Psoas muscle (tissue), 8 donors: ENCODE measurements around the gene NXF3. TPM values are rescaled to one million over a fixed set of nuclear protein-coding genes. Genes with fewer than 3 reads are reported as not detected.
"Not testable (repeated sequence)": the region's sequence is repeated elsewhere in the genome, so short reads cannot be mapped to it uniquely, and the experiment has no call there.

Experiments used
- ATAC-seq, 4 donors: fragments of 200-7000 bp; cut with Tn5 transposase; one replicate each; pipeline ENCODE4 v1.9.1; 2020; ENCODE audit warnings: moderate library complexity in 3 of 4, mild to moderate bottlenecking in 2 of 4
- DNase-seq, 2 donors: peaks; one replicate each; pipeline ENCODE4 v3.0.0-alpha.2; 2020
- H3K27ac ChIP-seq: fragments of 200-600 bp; one replicate; pipeline ENCODE4 v1.8.0; 2022
- H3K27me3 ChIP-seq, 3 donors: fragments of 200-600 bp in 1 of 3; one replicate each; pipeline versions ENCODE4 v1.6.1 to v1.8.0; 2013 to 2022; ENCODE audit warnings: low read length in 2 of 3, mild to moderate bottlenecking in 2 of 3, moderate library complexity in 1 of 3; ENCODE audit not compliant: insufficient read depth in 3 of 3
- H3K36me3 ChIP-seq, 2 donors: fragments of 200-600 bp in 1 of 2; one replicate each; pipeline versions ENCODE4 v1.6.1 to v1.8.0; 2013 to 2022; ENCODE audit warnings: low read depth in 1 of 2, mild to moderate bottlenecking in 1 of 2, moderate library complexity in 1 of 2; ENCODE audit not compliant: insufficient read depth in 1 of 2
- H3K4me1 ChIP-seq: fragments of 200-600 bp; one replicate; pipeline ENCODE4 v1.8.0; 2022
- H3K4me3 ChIP-seq: fragments of 200-600 bp; one replicate; pipeline ENCODE4 v1.8.0; 2022; ENCODE audit warnings: mild to moderate bottlenecking
- H3K9me3 ChIP-seq: fragments of 200-600 bp; one replicate; pipeline ENCODE4 v1.8.0; 2022
- WGBS, 3 donors: extraction: QIAGEN DNeasy Blood & Tissue Kit; methylation state at CpG; one replicate each; pipeline versions ENCODE4 v1.1.6 to v1.1.7; 2013; 5-methylcytosine and 5-hydroxymethylcytosine counted together
- intact Hi-C, 2 donors: fragments of 100-400 bp; cut with DNase I; formaldehyde crosslinking; loops; one replicate each; pipeline versions ENCODE4 v1.11.0 to v1.14.2; 2022
- long read RNA-seq, 2 donors: library from polyadenylated mRNA; unstranded; transcript quantifications; one replicate each; pipeline ENCODE4 v2.0.0, GENCODE V29; 2021
- polyA plus RNA-seq, 3 donors: library from polyadenylated mRNA; stranded (reverse); fragments of 200-250 nt; gene quantifications; one replicate each; pipeline ENCODE4 v1.2.3, GENCODE V29; 2013
- total RNA-seq, 4 donors: library from RNA; stranded (reverse); fragmentation: NEBNext Ultra II Directional in 2 of 4; extraction: Animal tissue kit (Norgen Biotek cat#: 25700) in 2 of 4; gene quantifications; one replicate each; pipeline versions ENCODE4 v1.2.1 to v1.2.4, GENCODE V29; 2021 to 2023
- TF ChIP-seq, protein P1 (sequence below): fragments of 200-600 bp; IDR thresholded peaks from one replicate; pipeline ENCODE4 v1.8.0; 2022; ENCODE audit warnings: antibody characterized with exemption
- donor health status: healthy with polysubstance abuse.
- donor health status: DM: no; HTN: no; CAD: no; lungs with moderate emphysema.
- donor health status: Bipolar disorder and iron deficiency.
- donor health status: healthy.
- donor health status: DM: yes; HTN: yes; CAD: no.
- donor health status: DM: no; HTN: no; CAD: no.
- donor health status: DM: no; HTN: no; CAD: no.
- donor health status: DM: yes; HTN: yes; CAD: no.

NXF3 gene, protein sequence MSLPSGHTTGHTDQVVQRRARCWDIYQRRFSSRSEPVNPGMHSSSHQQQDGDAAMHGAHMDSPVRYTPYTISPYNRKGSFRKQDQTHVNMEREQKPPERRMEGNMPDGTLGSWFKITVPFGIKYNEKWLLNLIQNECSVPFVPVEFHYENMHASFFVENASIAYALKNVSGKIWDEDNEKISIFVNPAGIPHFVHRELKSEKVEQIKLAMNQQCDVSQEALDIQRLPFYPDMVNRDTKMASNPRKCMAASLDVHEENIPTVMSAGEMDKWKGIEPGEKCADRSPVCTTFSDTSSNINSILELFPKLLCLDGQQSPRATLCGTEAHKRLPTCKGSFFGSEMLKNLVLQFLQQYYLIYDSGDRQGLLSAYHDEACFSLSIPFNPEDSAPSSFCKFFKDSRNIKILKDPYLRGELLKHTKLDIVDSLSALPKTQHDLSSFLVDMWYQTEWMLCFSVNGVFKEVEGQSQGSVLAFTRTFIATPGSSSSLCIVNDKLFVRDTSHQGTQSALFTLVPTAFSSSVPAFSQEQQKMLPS
- under 1 TPM in 2 of 4 donors, not detected in 2; 0.15 to 0.32 TPM for total RNA-seq
- under 1 TPM in 1 of 3 donors, not detected in 2; 0.12 TPM for polyA plus RNA-seq
- long read RNA-seq, donor 1 = 0 reads
- long read RNA-seq, donor 2 = 0 reads

DNA sequence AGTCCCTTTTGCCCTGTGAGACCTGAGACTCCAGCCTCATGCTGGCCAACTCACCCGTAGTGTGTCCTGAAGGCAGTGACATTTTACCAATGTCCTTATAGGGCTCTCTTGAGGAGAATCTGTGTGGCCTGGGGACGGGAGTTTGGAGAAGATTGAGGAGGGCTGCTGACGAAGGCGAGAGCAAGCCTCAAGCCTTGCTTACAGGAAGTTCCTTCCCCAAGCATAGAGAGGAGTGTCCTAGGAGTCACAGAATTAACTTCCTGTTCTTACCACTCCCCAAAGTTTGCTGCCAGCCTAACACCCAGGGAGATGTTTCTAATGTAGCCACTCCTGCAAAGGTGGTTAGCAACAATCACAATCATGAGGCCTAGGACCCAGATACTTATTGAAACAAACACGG is at the start of gene NXF3:
Gene NXF3, minus strand, starts transcription at position 202 of the 400 bp plus-strand sequence. Its CDS starts 120 bp downstream, at position 82.
- Histone ChIP-seq H3K27me3 (peaks cover 0 to 21% (median 0%) of the 10 kb centered on the region in 3 donors), H3K9me3 (no peaks in the 10 kb centered on the region), H3K27ac (no peak within 1 kb of the TSS), H3K4me3 (no peak within 1 kb of the TSS), H3K4me1 (no peaks in the 10 kb centered on the region), H3K36me3 (no peaks in the 10 kb centered on the region)
- 72 to 74% (median 72%) methylated on average over 5 of the region's 5 CpGs for WGBS, 3 donors
- TF ChIP-seq, protein P1, sequence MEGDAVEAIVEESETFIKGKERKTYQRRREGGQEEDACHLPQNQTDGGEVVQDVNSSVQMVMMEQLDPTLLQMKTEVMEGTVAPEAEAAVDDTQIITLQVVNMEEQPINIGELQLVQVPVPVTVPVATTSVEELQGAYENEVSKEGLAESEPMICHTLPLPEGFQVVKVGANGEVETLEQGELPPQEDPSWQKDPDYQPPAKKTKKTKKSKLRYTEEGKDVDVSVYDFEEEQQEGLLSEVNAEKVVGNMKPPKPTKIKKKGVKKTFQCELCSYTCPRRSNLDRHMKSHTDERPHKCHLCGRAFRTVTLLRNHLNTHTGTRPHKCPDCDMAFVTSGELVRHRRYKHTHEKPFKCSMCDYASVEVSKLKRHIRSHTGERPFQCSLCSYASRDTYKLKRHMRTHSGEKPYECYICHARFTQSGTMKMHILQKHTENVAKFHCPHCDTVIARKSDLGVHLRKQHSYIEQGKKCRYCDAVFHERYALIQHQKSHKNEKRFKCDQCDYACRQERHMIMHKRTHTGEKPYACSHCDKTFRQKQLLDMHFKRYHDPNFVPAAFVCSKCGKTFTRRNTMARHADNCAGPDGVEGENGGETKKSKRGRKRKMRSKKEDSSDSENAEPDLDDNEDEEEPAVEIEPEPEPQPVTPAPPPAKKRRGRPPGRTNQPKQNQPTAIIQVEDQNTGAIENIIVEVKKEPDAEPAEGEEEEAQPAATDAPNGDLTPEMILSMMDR = no peak
- ATAC-seq = no peak
- intact Hi-C loops = no loop called here
- DNase-seq = no peak

DNA sequence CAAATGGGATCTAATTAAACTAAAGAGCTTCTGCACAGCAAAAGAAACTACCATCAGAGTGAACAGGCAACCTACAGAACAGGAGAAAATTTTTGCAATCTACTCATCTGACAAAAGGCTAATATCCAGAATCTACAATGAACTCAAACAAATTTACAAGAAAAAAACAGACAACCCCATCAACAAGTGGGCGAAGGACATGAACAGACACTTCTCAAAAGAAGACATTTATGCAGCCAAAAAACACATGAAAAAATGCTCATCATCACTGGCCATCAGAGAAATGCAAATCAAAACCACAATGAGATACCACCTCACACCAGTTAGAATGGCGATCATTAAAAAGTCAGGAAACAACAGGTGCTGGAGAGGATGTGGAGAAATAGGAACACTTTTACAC is 43.6 kb upstream of the NXF3 start:
- H3K4me3 ChIP-seq, H3K9me3 ChIP-seq, H3K27ac ChIP-seq, DNase-seq, ATAC-seq, H3K4me1 ChIP-seq, H3K27me3 ChIP-seq, intact Hi-C loops, H3K36me3 ChIP-seq: not testable (repeated sequence)
- 67 to 82% methylated on average over 1 of the region's 2 CpGs; no CpG with 5 or more reads in 1 of the 3 donors for WGBS, 3 donors

DNA sequence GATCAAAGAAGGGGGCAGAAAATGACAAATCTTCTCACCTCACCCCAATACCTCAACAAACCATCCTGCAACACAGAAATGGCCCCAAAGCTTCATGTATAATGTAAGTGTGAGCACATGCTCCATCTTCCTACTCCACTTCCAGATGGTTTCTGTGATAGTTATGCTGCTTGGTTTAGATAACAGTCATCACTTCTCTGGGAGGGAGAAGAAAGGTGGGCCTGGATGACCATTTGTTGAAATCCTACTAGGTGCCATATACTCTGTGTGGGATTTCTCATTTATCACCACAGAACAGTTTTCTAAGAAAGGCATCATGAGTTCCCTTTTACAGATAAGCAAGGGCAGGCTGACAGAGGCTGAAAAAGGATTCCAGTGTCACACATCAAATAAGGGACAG is 31.3 kb upstream of the NXF3 start:
- TF ChIP-seq, protein P1 = no peak
- no peak overlapping the region for H3K4me3 ChIP-seq
- no peaks in the 10 kb centered on the region for H3K36me3 ChIP-seq
- no peak overlapping the region for H3K27ac ChIP-seq
- no peaks in the 10 kb centered on the region for H3K9me3 ChIP-seq
- intact Hi-C loops = no loop called here
- H3K4me1 ChIP-seq = no peaks in the 10 kb centered on the region
- H3K27me3 ChIP-seq = no peaks in the 10 kb centered on the region
- DNase-seq = no peak
- ATAC-seq = no peak

DNA sequence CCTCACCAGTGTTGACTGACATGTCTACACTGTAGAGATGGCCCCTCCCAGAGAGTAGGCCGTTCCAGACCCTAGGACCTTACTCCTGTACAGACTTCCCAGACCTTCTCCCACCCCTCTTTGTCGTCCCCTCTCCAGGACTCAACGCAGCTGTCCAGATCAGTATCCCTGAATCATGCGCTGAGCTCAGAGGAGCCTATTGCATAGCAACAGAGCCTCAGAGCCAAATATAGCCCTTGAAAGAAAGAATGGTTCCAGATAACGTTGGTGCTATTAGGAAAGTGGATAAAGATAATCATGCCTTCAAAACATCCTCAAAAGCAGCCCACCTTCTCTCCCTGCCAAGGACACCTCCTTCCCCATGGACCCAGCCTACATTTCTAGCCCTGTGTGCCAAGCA is 27.8 kb upstream of the NXF3 start:
- Histone ChIP-seq H3K27me3 (no peaks in the 10 kb centered on the region), H3K27ac (no peak overlapping the region), H3K4me3 (no peak overlapping the region), H3K9me3 (no peaks in the 10 kb centered on the region), H3K4me1 (no peaks in the 10 kb centered on the region), H3K36me3 (no peaks in the 10 kb centered on the region)
- TF ChIP-seq, protein P1 = no peak
- WGBS, 3 donors = 65 to 81% (median 69%) methylated on average over 5 of the region's 5 CpGs
- no peak for DNase-seq
- ATAC-seq = no peak
- intact Hi-C loops = no loop called here

DNA sequence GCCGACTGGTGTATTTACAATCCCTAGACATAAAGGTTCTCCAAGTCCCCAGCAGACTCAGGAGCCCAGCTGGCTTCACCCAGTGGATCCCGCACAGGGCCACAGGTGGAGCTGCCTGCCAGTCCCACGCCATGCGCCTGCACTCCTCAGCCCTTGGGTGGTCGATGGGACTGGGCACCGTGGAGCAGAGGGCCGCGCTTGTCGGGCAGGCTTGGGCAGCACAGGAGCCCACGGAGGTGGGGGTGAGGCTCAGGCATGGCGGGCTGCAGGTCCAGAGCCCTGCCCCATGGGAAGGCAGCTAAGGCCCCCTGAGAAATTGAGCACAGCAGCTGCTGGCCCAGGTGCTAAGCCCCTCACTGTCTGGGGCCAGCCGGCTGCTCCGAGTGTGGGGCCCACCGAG is 24.0 kb upstream of the NXF3 start:
- DNase-seq, H3K27me3 ChIP-seq, H3K4me3 ChIP-seq, H3K27ac ChIP-seq, H3K9me3 ChIP-seq, H3K36me3 ChIP-seq, H3K4me1 ChIP-seq, intact Hi-C loops, ATAC-seq: not testable (repeated sequence)
- 86 to 96% (median 93%) methylated on average over 7 to 14 of the region's 14 CpGs for WGBS, 3 donors

DNA sequence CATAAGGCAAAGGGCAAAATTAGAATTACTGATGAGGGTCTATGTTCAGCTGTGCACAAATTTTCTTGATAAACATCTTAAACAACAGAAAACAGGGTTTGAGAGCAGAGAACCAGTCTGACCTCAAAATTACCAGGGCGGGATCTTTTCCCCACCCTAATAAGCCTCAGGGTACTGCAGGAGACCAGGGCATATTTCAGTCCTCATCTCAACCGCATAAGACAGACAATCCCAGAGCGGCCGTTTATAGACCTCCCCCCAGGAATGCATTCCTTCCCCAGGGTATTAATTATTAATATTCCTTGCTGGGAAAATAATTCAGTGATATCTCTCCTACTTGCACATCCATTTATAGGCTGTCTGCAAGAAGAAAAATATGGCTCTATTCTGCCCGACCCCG is 16.6 kb upstream of the NXF3 start:
- H3K9me3 ChIP-seq, ATAC-seq, H3K27me3 ChIP-seq, intact Hi-C loops, H3K4me3 ChIP-seq, H3K36me3 ChIP-seq, H3K27ac ChIP-seq, DNase-seq, H3K4me1 ChIP-seq: not testable (repeated sequence)
- WGBS, 3 donors = 78 to 92% (median 90%) methylated on average over 6 of the region's 6 CpGs
